Measurements from ENCODE around the gene ABCC4.
"Not testable (repeated sequence)": the region's sequence is repeated elsewhere in the genome, so short reads cannot be mapped to it uniquely, and the experiment has no call there.

Gene ABCC4

DNA sequence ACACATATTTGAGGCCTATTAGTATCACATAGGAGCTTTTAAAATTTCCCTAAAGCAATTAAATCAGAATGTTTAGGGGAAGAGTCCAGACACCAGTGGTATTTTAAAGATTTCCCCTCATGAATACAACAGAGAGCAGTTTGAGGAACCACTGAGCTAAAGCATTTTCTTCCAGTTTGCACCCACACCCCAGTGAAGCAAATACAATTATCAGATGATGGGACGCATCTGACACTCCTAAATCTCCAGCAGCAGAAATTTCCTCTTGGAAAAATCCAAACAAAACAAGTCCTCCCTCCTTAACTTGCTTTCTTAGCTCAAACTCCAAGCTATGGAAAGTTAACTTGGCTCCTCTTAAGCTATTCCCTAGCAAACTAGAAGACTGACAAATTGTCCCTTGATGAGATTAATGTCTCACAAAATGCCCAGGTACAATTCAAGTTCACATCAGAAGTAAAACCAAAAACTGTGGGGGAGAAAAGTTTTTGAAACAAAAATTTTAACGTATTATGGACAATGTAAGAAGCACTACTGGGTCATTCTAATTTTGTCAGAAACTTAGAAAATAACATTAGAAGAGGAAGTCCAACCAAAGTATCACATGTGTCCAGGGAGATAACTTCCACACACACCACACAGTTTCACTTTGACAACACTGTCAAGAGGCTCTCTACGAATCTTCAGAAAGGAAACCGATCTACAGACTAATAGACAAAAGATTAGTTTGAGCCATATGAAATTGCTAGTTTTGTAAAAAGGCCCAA lies 74.1 kb downstream of the ABCC4 start:
- DNase-seq: no peak

GRCh38 chr13:95226476-95226875 lies 74.8 kb downstream of the ABCC4 start:
- no peak for DNase-seq

DNA sequence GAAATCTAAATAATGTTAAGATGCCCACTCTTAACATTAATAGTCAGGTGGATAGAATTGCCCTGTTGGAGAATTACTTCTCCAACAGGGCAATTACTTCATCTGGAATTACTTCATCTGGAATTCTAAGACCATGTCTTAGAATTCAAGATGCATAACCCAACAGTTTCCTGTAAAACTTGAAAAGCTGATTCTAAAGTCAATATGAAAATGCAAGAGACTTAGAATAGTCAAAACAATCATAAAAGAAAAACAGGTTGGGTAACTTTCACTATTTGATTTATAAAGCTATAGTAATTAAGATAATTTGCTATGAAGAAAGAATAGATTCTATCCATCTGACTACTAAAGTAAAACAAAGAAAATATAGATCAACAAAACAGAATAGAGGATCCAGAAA lies 75.2 kb downstream of the ABCC4 start:
- DNase-seq: no peak

GRCh38 chr13:95224064-95224463 lies 77.2 kb downstream of the ABCC4 start:
- no peak for DNase-seq

- no peak for DNase-seq
Observed at GRCh38 chr13:95222733-95223018, 78.6 kb downstream of the ABCC4 start.

- DNase-seq: no peak
Observed at GRCh38 chr13:95221971-95222732, 79.1 kb downstream of the ABCC4 start.

DNA sequence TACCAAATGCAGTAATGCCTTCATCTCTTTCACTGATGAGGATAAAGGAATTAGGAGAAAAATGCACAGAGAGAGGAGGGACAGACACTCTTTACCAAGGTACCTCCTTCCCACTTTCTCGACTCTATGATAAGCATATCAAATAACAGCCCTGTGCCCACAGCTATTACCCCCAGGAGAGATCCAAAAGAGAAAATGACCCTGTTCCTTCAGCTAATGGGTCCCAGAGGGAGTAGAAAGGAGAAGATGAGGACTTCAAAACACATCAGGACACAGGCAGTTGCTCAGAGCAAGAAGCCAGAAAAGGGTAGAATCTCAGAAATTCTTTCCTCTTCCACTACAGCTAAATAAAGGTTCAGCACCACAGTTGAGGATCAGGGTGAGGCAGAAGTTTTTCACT lies 80.6 kb downstream of the ABCC4 start:
- DNase-seq: no peak

DNA sequence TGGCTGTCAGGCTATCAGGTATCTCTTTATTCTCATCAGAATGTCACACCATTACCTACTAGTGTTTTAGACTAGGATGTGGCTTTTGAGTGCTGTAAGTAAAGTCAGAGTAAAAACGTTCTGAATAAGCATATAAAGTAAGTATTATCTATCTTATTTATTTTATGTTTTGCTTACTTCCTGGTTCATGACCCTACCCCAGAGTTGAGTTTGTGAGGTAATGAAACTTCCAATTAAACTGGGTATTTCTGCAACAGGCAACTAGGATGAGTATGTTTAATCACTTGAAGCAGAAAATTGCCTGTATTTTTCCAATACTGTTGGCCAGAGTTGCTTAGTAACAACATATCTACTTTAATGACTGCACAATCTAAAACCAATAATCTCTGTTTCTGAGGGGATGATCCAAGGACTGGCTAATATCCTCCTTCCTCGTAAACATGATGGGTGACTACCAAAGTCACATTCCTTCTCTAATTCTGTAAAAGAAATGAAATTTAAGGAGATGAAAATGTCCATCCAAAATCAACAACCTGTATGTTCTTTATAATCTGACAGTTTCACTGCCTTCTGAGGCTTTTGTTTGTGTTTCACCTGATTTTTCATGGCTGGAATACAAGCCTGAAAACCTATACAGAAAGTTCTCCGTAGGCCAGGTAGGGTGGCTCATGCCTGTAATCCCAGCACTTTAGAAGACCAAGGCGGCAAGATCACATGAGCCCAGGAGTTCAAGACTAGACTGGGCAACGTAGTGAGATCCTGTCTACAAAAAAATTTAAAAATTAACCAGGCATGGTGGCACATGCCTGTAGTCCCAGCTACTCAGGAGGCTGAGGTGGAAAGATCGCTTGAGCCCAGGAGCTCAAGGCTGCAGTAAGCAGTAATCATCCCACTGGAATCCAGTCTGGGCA lies 83.1 kb downstream of the ABCC4 start:
- DNase-seq: no peak

- DNase-seq: no peak
Observed at GRCh38 chr13:95216182-95216581, 85.1 kb downstream of the ABCC4 start.

- no peak for DNase-seq
Observed at GRCh38 chr13:95212983-95213850, 88.0 kb downstream of the ABCC4 start.

DNA sequence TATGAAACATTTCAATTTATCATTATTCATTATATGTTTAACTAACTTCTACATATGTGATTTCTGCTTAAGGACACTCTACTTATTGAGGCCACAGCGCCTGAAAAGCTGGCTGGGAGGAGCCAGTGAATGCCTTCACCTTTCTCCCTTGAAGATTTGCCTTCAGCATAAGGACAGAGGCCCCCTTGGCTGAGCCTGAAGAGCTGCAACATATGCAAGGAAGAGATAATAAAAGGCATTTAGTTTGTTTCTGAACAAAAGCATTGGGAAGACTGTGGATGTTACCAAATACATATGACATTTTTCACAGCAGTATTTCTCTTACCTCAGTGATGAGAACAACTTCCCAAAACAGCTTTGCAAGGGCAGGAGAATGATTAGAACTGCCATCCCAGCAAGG lies 92.1 kb downstream of the ABCC4 start:
- DNase-seq: no peak

- no peak for DNase-seq
Observed at GRCh38 chr13:95207769-95208366, 93.4 kb downstream of the ABCC4 start.

DNA sequence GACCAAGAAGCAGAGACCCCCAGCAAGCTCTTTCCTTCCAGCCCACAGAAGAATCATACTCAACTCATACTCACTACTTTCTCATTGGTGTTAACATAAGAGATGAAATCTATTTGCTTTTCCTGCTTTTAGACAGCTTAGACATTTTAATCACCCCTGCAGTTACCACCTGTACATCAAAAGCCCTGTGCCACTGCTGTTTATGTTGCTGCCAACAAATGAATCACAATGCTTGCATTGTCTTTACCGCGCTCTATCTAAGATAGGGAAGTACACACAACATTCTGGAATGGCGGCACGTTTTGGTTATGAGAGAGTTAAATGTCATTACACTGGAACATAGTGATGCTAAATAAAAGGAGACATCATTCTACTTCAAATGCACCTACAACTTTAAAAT lies 95.1 kb downstream of the ABCC4 start:
- DNase-seq: no peak

DNA sequence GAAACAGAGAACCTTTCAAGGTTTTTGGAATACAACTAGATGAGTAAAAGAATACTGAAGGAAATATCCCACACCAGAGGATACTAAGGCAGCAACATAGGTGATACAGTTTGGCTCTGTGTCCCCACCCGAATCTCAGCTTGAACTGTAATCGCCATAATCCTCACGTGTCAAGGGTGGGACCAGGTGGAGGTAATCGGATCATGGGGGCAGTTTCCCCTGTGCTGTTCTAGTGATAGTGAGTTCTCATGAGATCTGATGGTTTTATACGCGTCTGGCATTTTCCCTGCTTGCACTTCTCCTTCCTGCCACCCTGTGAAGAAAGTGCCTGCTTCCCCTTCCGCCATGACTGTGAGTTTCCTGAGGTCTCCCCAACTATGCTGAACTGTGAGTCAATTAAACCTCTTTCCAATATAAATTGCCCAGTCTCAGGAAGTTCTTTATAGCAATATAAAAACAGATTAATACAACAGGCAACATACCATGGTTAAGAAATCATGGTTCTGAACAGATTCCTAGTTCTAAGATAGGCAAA lies 97.0 kb downstream of the ABCC4 start:
- DNase-seq: no peak

DNA sequence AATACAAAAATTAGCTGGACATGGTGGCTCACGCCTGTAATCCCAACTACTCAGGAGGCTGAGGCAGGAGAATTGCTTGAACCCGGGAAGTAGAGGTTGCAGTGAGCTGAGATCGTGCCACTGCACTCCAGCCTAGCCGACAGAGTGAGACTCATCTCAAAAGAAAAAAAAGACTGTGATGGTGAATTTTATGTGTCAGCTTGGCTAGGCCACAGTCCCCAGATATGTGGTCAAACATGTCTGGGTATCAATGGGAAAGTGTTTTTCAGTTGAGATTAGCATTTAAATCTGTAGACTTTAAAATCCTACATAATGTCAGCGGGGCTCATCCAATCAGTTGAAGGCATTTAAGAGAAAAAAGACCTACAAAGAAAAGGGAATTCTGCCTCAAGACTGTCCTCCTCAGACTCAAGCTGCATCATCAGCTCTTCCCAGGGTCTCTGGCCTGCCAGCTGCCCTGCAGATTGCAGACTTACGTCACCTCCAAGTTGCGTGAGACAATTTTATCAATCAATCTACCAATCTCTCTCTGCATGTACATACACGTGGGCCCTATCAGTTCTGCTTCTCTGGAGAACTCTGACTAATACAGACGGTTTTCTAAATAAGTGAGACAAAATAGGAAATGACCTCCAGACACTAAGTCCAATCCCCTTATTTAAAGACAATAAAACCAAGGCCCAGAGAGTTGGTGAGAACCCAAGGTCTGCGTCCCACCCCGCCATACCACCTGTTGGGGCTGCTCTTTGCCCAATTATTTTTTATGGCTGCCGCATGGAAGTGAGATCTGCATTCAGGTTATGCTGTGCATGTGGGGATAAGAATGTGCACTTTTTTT lies 99.2 kb downstream of the ABCC4 start:
- DNase-seq: no peak

- DNase-seq: not testable (repeated sequence)
Observed at GRCh38 chr13:95200386-95200957, 100.8 kb downstream of the ABCC4 start.

GRCh38 chr13:95199896-95200295 lies 101.4 kb downstream of the ABCC4 start:
- DNase-seq: no peak

GRCh38 chr13:95198606-95199005 lies 102.6 kb downstream of the ABCC4 start:
- not testable (repeated sequence) for DNase-seq

DNA sequence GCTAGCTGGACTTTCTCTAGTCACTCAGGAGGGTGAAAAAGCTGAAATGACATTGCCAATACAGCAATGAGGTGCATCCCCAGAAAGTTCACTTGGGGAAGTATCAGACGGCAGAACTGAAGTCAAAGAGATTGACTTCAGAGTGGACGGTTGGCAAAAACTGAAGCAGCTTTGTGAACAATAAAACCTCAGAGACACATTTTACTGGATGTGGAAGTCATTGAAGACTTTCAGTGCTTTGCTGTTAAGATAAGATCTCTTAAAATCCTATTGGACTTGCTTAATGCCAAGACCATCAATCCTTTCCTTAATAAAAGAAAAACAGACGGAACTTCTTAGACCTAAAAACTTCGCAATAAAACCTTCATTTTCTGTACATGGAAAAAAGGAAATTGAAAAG lies 103.7 kb downstream of the ABCC4 start:
- no peak for DNase-seq

- DNase-seq: no peak
Observed at GRCh38 chr13:95195146-95195545, 106.1 kb downstream of the ABCC4 start.
